Measurements from ENCODE around the gene TAF11L13. TPM values are rescaled to one million over a fixed set of nuclear protein-coding genes. Genes with fewer than 3 reads are reported as not detected.

Gene TAF11L13
- total RNA-seq, 1 donor from 2014 or later: not detected

DNA sequence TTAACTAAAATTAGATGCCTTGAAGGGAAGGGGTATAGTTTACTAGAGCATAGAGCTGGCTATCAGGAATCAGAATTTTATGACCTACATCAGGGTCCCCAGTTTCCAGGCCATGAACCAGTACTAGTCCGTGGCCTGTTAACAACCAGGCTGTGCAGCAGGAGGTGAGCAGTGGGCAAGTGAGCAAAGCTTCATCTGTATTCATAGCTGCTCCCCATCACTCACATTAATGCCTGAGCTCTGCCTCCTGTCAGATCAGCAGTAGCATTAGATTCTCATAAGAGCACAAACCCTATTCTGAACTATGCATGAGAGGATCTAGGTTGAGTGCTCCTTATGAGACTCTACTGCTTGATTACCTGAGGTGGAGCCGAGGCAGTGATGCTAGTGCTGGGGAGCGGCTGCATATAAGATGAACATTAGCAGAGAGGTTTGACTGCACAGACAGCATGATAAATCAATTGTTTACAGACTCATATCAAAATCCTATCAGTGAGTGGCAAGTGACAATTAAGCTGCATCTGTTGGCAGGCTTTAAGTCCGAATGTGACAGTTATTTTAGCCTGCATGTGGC, 47.0 kb downstream of the TAF11L13 start:
- no peaks in the 10 kb centered on the region for H4K20me1 ChIP-seq (ENCODE audit: insufficient read depth, low read length)
- DNase-seq (ENCODE audit: low read depth) (no peak), FAIRE-seq (no peak)
- H3K4me1 Mint-ChIP-seq (ENCODE audit: low read depth, unreplicated experiment): no peaks in the 10 kb centered on the region
- H3K36me3 ChIP-seq (ENCODE audit: insufficient read depth, low read length): no peaks in the 10 kb centered on the region
- H3K36me3 Mint-ChIP-seq (ENCODE audit: low read depth, unreplicated experiment): no peaks in the 10 kb centered on the region
- no peaks in the 10 kb centered on the region for H3K4me1 ChIP-seq (ENCODE audit: insufficient read depth, low read length)
- no peak overlapping the region for H3K27ac ChIP-seq (ENCODE audit: low read depth, low read length)
- no peak overlapping the region for H2AFZ ChIP-seq (ENCODE audit: low read depth, low read length)
- no peaks in the 10 kb centered on the region for H3K9me3 Mint-ChIP-seq (ENCODE audit: unreplicated experiment)
- H3K4me3 Mint-ChIP-seq (ENCODE audit: unreplicated experiment): no peak overlapping the region
- no peak overlapping the region for H3K4me3 ChIP-seq (ENCODE audit: insufficient read depth, low read depth, low read length)
- no peaks in the 10 kb centered on the region for H3K9me3 ChIP-seq (ENCODE audit: insufficient read depth, low read depth, low read length)
- no peak overlapping the region for H3K9ac ChIP-seq (ENCODE audit: low read length)
- no peak for TF ChIP-seq EZH2 (IDR thresholded peaks at IDR 0.05; ENCODE audit: insufficient read depth, low read length)
- TF ChIP-seq, protein P1, sequence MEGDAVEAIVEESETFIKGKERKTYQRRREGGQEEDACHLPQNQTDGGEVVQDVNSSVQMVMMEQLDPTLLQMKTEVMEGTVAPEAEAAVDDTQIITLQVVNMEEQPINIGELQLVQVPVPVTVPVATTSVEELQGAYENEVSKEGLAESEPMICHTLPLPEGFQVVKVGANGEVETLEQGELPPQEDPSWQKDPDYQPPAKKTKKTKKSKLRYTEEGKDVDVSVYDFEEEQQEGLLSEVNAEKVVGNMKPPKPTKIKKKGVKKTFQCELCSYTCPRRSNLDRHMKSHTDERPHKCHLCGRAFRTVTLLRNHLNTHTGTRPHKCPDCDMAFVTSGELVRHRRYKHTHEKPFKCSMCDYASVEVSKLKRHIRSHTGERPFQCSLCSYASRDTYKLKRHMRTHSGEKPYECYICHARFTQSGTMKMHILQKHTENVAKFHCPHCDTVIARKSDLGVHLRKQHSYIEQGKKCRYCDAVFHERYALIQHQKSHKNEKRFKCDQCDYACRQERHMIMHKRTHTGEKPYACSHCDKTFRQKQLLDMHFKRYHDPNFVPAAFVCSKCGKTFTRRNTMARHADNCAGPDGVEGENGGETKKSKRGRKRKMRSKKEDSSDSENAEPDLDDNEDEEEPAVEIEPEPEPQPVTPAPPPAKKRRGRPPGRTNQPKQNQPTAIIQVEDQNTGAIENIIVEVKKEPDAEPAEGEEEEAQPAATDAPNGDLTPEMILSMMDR (IDR thresholded peaks at IDR 0.05; ENCODE audit: insufficient read depth, low read depth, low read length): no peak
- H3K27ac Mint-ChIP-seq (ENCODE audit: unreplicated experiment): no peak overlapping the region
- no peaks in the 10 kb centered on the region for H3K27me3 Mint-ChIP-seq (ENCODE audit: low read depth, unreplicated experiment)
- no peaks in the 10 kb centered on the region for H3K79me2 ChIP-seq (ENCODE audit: insufficient read depth, low read length)
- no peak overlapping the region for H3K4me2 ChIP-seq (ENCODE audit: low read length)
- H3K27me3 ChIP-seq (ENCODE audit: insufficient read depth, low read length): no peaks in the 10 kb centered on the region

DNA sequence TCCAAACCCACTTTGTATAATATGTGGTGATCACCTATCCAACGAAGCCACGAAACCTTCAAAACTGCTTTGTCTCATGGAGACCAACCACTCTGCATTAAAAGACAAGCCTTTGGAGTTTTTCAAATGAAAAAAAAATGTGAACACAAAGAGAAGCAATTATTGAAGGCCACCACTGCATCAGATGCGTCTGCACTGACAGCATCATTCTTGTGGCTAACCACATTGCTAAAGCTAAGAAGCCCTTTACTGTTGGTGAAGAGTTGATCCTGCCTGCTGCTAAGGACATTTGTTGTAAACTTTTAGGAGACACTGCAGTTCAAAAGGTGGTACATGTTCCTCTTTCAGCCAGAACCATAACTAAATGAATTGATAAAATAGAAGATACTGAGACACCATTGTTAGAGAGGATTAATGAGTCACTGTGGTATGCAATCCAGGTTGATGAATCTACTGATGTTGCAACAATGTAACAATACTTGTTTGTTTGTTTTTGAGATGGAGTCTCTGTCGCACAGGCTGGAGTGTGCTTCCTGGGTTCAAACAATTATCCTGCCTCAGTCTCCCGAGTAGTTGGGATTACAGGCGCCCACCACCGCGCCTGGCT, 47.8 kb downstream of the TAF11L13 start:
- Mint-ChIP-seq H3K36me3 (ENCODE audit: low read depth, unreplicated experiment) (no peaks in the 10 kb centered on the region), H3K27me3 (ENCODE audit: low read depth, unreplicated experiment) (no peaks in the 10 kb centered on the region), H3K4me1 (ENCODE audit: low read depth, unreplicated experiment) (no peaks in the 10 kb centered on the region), H3K9me3 (ENCODE audit: unreplicated experiment) (no peaks in the 10 kb centered on the region), H3K4me3 (ENCODE audit: unreplicated experiment) (no peak overlapping the region), H3K27ac (ENCODE audit: unreplicated experiment) (peak overlapping the region; percentile 66)
- H3K79me2 ChIP-seq (ENCODE audit: insufficient read depth, low read length): no peaks in the 10 kb centered on the region
- H3K36me3 ChIP-seq (ENCODE audit: insufficient read depth, low read length): no peaks in the 10 kb centered on the region
- no peak overlapping the region for H3K27ac ChIP-seq (ENCODE audit: low read depth, low read length)
- FAIRE-seq (no peak), DNase-seq (ENCODE audit: low read depth) (no peak)
- no peak overlapping the region for H3K4me2 ChIP-seq (ENCODE audit: low read length)
- TF ChIP-seq, protein P1 (IDR thresholded peaks at IDR 0.05; ENCODE audit: insufficient read depth, low read depth, low read length): no peak
- TF ChIP-seq EZH2 (IDR thresholded peaks at IDR 0.05; ENCODE audit: insufficient read depth, low read length): no peak
- no peaks in the 10 kb centered on the region for H3K27me3 ChIP-seq (ENCODE audit: insufficient read depth, low read length)
- no peak overlapping the region for H3K9ac ChIP-seq (ENCODE audit: low read length)
- no peak overlapping the region for H2AFZ ChIP-seq (ENCODE audit: low read depth, low read length)
- H3K9me3 ChIP-seq (ENCODE audit: insufficient read depth, low read depth, low read length): no peaks in the 10 kb centered on the region
- no peak overlapping the region for H3K4me3 ChIP-seq (ENCODE audit: insufficient read depth, low read depth, low read length)
- H3K4me1 ChIP-seq (ENCODE audit: insufficient read depth, low read length): no peaks in the 10 kb centered on the region
- H4K20me1 ChIP-seq (ENCODE audit: insufficient read depth, low read length): no peaks in the 10 kb centered on the region

GRCh38 chr5:17680737-17681136, 48.8 kb downstream of the TAF11L13 start:
- no peak for DNase-seq (ENCODE audit: low read depth)
- H4K20me1 ChIP-seq (ENCODE audit: insufficient read depth, low read length): no peaks in the 10 kb centered on the region
- Mint-ChIP-seq H3K27ac (ENCODE audit: unreplicated experiment) (no peak overlapping the region), H3K9me3 (ENCODE audit: unreplicated experiment) (no peaks in the 10 kb centered on the region), H3K27me3 (ENCODE audit: low read depth, unreplicated experiment) (no peaks in the 10 kb centered on the region), H3K4me3 (ENCODE audit: unreplicated experiment) (no peak overlapping the region), H3K36me3 (ENCODE audit: low read depth, unreplicated experiment) (no peaks in the 10 kb centered on the region), H3K4me1 (ENCODE audit: low read depth, unreplicated experiment) (no peaks in the 10 kb centered on the region)
- no peak overlapping the region for H3K4me3 ChIP-seq (ENCODE audit: insufficient read depth, low read depth, low read length)
- H3K79me2 ChIP-seq (ENCODE audit: insufficient read depth, low read length): no peaks in the 10 kb centered on the region
- H3K4me1 ChIP-seq (ENCODE audit: insufficient read depth, low read length): no peaks in the 10 kb centered on the region
- TF ChIP-seq, protein P1 (IDR thresholded peaks at IDR 0.05; ENCODE audit: insufficient read depth, low read depth, low read length): no peak
- TF ChIP-seq EZH2 (IDR thresholded peaks at IDR 0.05; ENCODE audit: insufficient read depth, low read length): no peak
- no peak overlapping the region for H3K4me2 ChIP-seq (ENCODE audit: low read length)
- no peak overlapping the region for H2AFZ ChIP-seq (ENCODE audit: low read depth, low read length)
- no peaks in the 10 kb centered on the region for H3K36me3 ChIP-seq (ENCODE audit: insufficient read depth, low read length)
- H3K27ac ChIP-seq (ENCODE audit: low read depth, low read length): no peak overlapping the region
- H3K9ac ChIP-seq (ENCODE audit: low read length): no peak overlapping the region
- H3K27me3 ChIP-seq (ENCODE audit: insufficient read depth, low read length): no peaks in the 10 kb centered on the region
- no peaks in the 10 kb centered on the region for H3K9me3 ChIP-seq (ENCODE audit: insufficient read depth, low read depth, low read length)
- no peak for FAIRE-seq
